Measurements from ENCODE around the gene FLYWCH1. TPM values are rescaled to one million over a fixed set of nuclear protein-coding genes. Genes with fewer than 3 reads are reported as not detected.

Gene FLYWCH1
- total and polyA plus RNA-seq, 9 of the 15 experiments (the other 6 are each of a cell fraction or from before 2014, with no cell fraction given), result 0.18 to 33.6 (median 11.3) TPM

GRCh38 chr16:2904100-2904921 is 7.4 kb upstream of the FLYWCH1 start (continued):
- TF ChIP-seq XRCC3 (IDR thresholded peaks at IDR 0.05) (no peak), GABPB1 (CRISPR knock-in tag; IDR thresholded peaks at IDR 0.05) (peak; percentile 73; the same call in 1 of the 2 replicates), ESRRB (CRISPR knock-in tag; IDR thresholded peaks at IDR 0.05; ENCODE audit: borderline replicate concordance) (no peak), TBL1XR1 (IDR thresholded peaks at IDR 0.05; ENCODE audit: low read length in 2 of 2) (no peak), ZFP36 (IDR thresholded peaks at IDR 0.05; ENCODE audit: low read depth, low read length, partially characterized antibody) (no peak), NCOA1 (IDR thresholded peaks at IDR 0.05; ENCODE audit: low read depth) (no peak), ZNF668 (CRISPR knock-in tag; IDR thresholded peaks at IDR 0.05) (no peak), SRF (CRISPR knock-in tag; IDR thresholded peaks at IDR 0.05) (peak in 1 of 2 experiments; percentile 75; a peak in 2 of 4 replicates), POLR2AphosphoS5 (IDR thresholded peaks at IDR 0.05; ENCODE audit: control insufficient read depth, insufficient read depth, low read depth, low read length) (no peak), KLF1 (tag; IDR thresholded peaks at IDR 0.05) (no peak), ZNF699 (CRISPR knock-in tag; IDR thresholded peaks at IDR 0.05; ENCODE audit: insufficient replicate concordance) (no peak), MECOM (CRISPR knock-in tag; IDR thresholded peaks at IDR 0.05) (no peak), HMG20A (CRISPR knock-in tag; conservative IDR thresholded peaks at IDR 0.05) (no peak), TOE1 (IDR thresholded peaks at IDR 0.05; ENCODE audit: borderline replicate concordance) (no peak), TOE1 (CRISPR knock-in tag; IDR thresholded peaks at IDR 0.05; ENCODE audit: borderline replicate concordance, low read depth) (no peak), ZNF140 (CRISPR knock-in tag; IDR thresholded peaks at IDR 0.05) (no peak), YBX1 (IDR thresholded peaks at IDR 0.05) (no peak)
- TF ChIP-seq, protein P1, sequence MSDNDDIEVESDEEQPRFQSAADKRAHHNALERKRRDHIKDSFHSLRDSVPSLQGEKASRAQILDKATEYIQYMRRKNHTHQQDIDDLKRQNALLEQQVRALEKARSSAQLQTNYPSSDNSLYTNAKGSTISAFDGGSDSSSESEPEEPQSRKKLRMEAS (CRISPR knock-in tag; IDR thresholded peaks at IDR 0.05), result peak; percentile 42; the same call in 1 of the 2 replicates

All from K562 (cell line).